Measurements from ENCODE around the gene TBC1D22A. TPM values are rescaled to one million over a fixed set of nuclear protein-coding genes. Genes with fewer than 3 reads are reported as not detected.

The TBC1D22A gene
- total and polyA plus RNA-seq, 9 of the 15 experiments (the other 6 are each of a cell fraction or from before 2014, with no cell fraction given), result 0.20 to 11.5 (median 5.2) TPM

- TF ChIP-seq ZBTB5 (IDR thresholded peaks at IDR 0.05), result 0 out of 2 replicates have a peak, but pooled peaks have one; percentile 73
- no peak for TF ChIP-seq ARID4B (CRISPR knock-in tag; IDR thresholded peaks at IDR 0.05)
- peak; percentile 51; the same call in 1 of the 2 replicates for TF ChIP-seq CREB3L1 (IDR thresholded peaks at IDR 0.05; ENCODE audit: borderline replicate concordance, low read depth)
- no peak for TF ChIP-seq ETS1 (conservative IDR thresholded peaks at IDR 0.05; ENCODE audit: control insufficient read depth, low read depth, low read length)
- TF ChIP-seq SRSF9 (IDR thresholded peaks at IDR 0.05; ENCODE audit: borderline replicate concordance, low read depth, low read length), result no peak
- TF ChIP-seq BRD9 (IDR thresholded peaks at IDR 0.05; ENCODE audit: low read depth, partially characterized antibody), result no peak
- no peak for TF ChIP-seq SMAD4 (CRISPR knock-in tag; conservative IDR thresholded peaks at IDR 0.05)
- peak; percentile 77 for TF ChIP-seq ZNF175 (CRISPR knock-in tag; IDR thresholded peaks at IDR 0.05; ENCODE audit: low read depth)
- no peak for TF ChIP-seq POLR2AphosphoS5 (IDR thresholded peaks at IDR 0.05; ENCODE audit: control insufficient read depth, insufficient read depth, low read depth, low read length)
- TF ChIP-seq YY1 (IDR thresholded peaks at IDR 0.05; ENCODE audit: borderline replicate concordance in 1 of 3, control insufficient read depth in 1 of 3, extremely low read depth in 1 of 3, insufficient read depth in 3 of 3, insufficient read length in 1 of 3, insufficient replicate concordance in 2 of 3, low read depth in 1 of 3, low read length in 2 of 3), result peak in 1 of 3 experiments; percentile 49
- TF ChIP-seq RUNX1 (IDR thresholded peaks at IDR 0.05; ENCODE audit: low read depth), result no peak
- peak; percentile 46; the same call in 1 of the 2 replicates for TF ChIP-seq ZNF395 (CRISPR knock-in tag; IDR thresholded peaks at IDR 0.05)
- TF ChIP-seq ZNF384 (IDR thresholded peaks at IDR 0.05; ENCODE audit: low read depth, low read length), result no peak
- TF ChIP-seq NFE2L1 (tag; IDR thresholded peaks at IDR 0.05; ENCODE audit: borderline replicate concordance, low read depth), result no peak
Measured at GRCh38 chr22:46934172-46934745, 171.8 kb downstream of the TBC1D22A start (continued).

All from K562 (cell line).